Calu3 (cell line): ENCODE measurements around the gene CHRNA4. TPM values are rescaled to one million over a fixed set of nuclear protein-coding genes. Genes with fewer than 3 reads are reported as not detected.

Experiments used
- Bru-seq: library from RNA; stranded (reverse); fragments of 400-500 nt; gene quantifications from one replicate; lab custom pipeline; 2021; lab: Mats Ljungman, UMichigan
- BruChase-seq, 2 experiments: library from RNA; stranded (reverse); fragments of 400-500 nt; gene quantifications; one replicate each; lab custom pipeline; 2021; lab: Mats Ljungman, UMichigan
- BruUV-seq: library from RNA; stranded (reverse); fragments of 400-500 nt; replicated peaks from 2 replicates; lab custom pipeline; 2021; lab: Mats Ljungman, UMichigan
- CTCF ChIA-PET: fragments of 300-600 bp; sonication (Branson Sonifier 250); formaldehyde crosslinking; loops from one replicate; lab custom pipeline; 2022; ENCODE audit warnings: antibody characterized with exemption; lab: Charles Lee
- DNase-seq: peaks from one replicate; pipeline ENCODE4 v3.0.0; 2022
- H3K27ac Mint-ChIP-seq: one replicate; pipeline ENCODE4 v1.8.0; 2022; ENCODE audit warnings: mixed read lengths; ENCODE audit not compliant: unreplicated experiment
- H3K27me3 Mint-ChIP-seq: one replicate; pipeline ENCODE4 v1.8.0; 2022; ENCODE audit warnings: mixed read lengths; ENCODE audit not compliant: unreplicated experiment
- H3K36me3 Mint-ChIP-seq: one replicate; pipeline ENCODE4 v1.8.0; 2022; ENCODE audit warnings: mild to moderate bottlenecking, moderate library complexity, mixed read lengths; ENCODE audit not compliant: insufficient read depth, unreplicated experiment
- H3K4me1 Mint-ChIP-seq: one replicate; pipeline ENCODE4 v1.8.0; 2022; ENCODE audit warnings: mild to moderate bottlenecking, low read depth, mixed read lengths; ENCODE audit not compliant: unreplicated experiment
- H3K4me3 Mint-ChIP-seq: one replicate; pipeline ENCODE4 v1.8.0; 2022; ENCODE audit warnings: mild to moderate bottlenecking, low read depth, moderate library complexity, mixed read lengths; ENCODE audit not compliant: unreplicated experiment
- H3K9me3 Mint-ChIP-seq: one replicate; pipeline ENCODE4 v1.8.0; 2022; ENCODE audit warnings: low read depth, mixed read lengths; ENCODE audit not compliant: unreplicated experiment
- CTCF ChIP-seq: fragments of 200-600 bp; IDR thresholded peaks from one replicate; pipeline ENCODE4 v1.8.0; 2022; ENCODE audit warnings: antibody characterized with exemption; ENCODE audit not compliant: unreplicated experiment
- intact Hi-C: fragments of 100-400 bp; cut with micrococcal nuclease; formaldehyde crosslinking; loops from one replicate; pipeline ENCODE4 v1.10.0; 2022; ENCODE audit not compliant: unreplicated experiment
- long read RNA-seq: library from polyadenylated mRNA; stranded (forward); transcript quantifications from one replicate; pipeline ENCODE4 v2.0.0, GENCODE V29; 2022
- total RNA-seq: library from RNA; stranded (reverse); gene quantifications from 2 replicates; pipeline ENCODE4 v1.2.3, GENCODE V29; 2022

Gene CHRNA4
- not detected in 2 replicates for total RNA-seq
- not detected for Bru-seq, nascent RNA
- not detected for BruChase-seq, experiment 1, labeled RNA remaining after a 6-hour chase
- BruChase-seq, experiment 2, labeled RNA remaining after a 2-hour chase: not detected
- long read RNA-seq: 0 reads

GRCh38 chr20:63360850-63361518, at the start of gene CHRNA4:
Gene CHRNA4 (minus strand): TSS chr20:63361349. CDS start chr20:63361165, 184 bp downstream.
- Mint-ChIP-seq H3K36me3 (peaks cover 5% of the 10 kb centered on the region), H3K9me3 (no peaks in the 10 kb centered on the region), H3K4me1 (no peaks in the 10 kb centered on the region), H3K27ac (no peak within 1 kb of the TSS), H3K4me3 (no peak within 1 kb of the TSS), H3K27me3 (peaks cover 79% of the 10 kb centered on the region)
- CTCF ChIA-PET: interaction anchor here (0.6 kb wide), 1 partner anchor 891 kb away, joined by 5 read pairs; no protein-coding TSS in a partner anchor
- intact Hi-C loops: no loop called here
- TF ChIP-seq CTCF: no peak
- DNase-seq: no peak
- no TSS peak for BruUV-seq

DNA sequence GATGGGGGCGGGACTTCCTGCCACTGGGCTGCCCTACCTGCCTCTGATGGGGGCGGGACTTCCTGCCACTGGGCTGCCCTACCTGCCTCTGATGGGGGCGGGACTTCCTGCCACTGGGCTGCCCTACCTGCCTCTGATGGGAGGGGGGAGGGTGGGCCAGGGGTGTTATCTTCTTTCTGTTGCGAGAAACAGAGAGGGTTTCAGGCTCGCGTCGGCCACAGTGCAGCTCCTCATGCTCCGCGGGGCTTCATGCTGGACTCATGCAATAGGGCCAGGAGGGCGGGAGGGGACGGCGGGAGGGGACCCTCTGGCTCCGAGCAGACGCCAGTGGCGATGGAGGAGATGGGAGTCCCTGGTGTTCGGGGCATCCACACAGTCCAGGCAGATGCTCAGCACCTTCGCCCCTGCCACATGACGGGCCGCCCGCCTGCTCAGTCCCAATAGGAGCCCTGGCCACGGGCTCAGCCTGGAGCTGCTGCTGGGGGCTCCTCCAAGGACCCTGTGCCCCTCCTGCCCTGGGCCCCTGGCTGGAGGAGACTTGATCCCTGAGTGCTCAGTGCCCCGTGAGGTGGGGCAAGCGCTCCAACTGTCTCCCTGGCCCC, 48.8 kb upstream of the CHRNA4 start:
- no peaks in the 10 kb centered on the region for H3K4me1 Mint-ChIP-seq
- no peak for TF ChIP-seq CTCF
- CTCF ChIA-PET: interaction anchor here (0.6 kb wide), 1 partner anchor 240 kb away, joined by 3 read pairs; no protein-coding TSS in a partner anchor
- intact Hi-C loops: no loop called here
- no peak overlapping the region for H3K4me3 Mint-ChIP-seq
- no peak for DNase-seq
- peaks cover 65% of the 10 kb centered on the region for H3K27me3 Mint-ChIP-seq
- no peak overlapping the region for H3K27ac Mint-ChIP-seq
- BruUV-seq: no TSS peak
- H3K9me3 Mint-ChIP-seq: no peaks in the 10 kb centered on the region
- H3K36me3 Mint-ChIP-seq: no peaks in the 10 kb centered on the region

DNA sequence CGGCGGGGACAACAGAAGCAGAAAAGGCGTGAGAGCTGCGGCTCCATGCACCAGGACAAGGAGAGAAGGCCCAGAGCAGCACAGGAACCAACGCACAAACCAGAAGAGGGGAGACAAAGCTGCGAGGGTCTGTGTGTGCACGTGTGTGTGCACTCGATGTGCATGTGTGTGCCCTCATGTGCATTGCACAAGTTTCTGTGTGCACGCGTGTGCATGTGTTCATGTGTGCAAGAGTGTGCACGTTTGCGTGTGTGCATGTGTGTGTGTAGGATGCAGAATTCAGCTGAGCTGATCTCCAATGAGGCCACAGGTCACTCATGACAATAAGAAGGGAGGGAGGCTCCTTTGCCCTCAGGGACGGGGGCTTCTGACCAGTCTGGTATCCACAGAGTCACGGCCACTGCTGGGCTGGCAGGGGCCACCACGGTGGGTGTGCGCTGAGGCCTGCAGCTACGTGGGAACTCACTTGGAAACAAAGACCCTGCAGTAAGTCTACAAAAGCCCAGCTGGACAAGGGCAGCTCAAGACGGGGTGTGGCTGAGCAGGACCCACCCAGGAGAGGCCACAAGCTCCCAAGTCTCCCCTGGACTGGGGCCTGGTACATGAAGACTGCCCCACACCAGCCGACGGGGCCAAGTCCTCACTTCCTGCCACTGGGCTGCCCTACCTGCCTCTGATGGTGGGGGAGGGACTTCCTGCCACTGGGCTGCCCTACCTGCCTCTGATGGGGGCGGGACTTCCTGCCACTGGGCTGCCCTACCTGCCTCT, 48.1 kb upstream of the CHRNA4 start:
- Mint-ChIP-seq H3K27ac (no peak overlapping the region), H3K9me3 (no peaks in the 10 kb centered on the region), H3K4me1 (no peaks in the 10 kb centered on the region), H3K4me3 (no peak overlapping the region), H3K36me3 (no peaks in the 10 kb centered on the region), H3K27me3 (peaks cover 65% of the 10 kb centered on the region)
- no TSS peak for BruUV-seq
- DNase-seq: no peak
- no peak for TF ChIP-seq CTCF
- intact Hi-C loops: no loop called here
- CTCF ChIA-PET: interaction anchor here (0.5 to 0.6 kb wide), 2 partner anchors 14 to 240 kb away, joined by 3 to 4 read pairs; no protein-coding TSS in a partner anchor

- Mint-ChIP-seq H3K27ac (no peak overlapping the region), H3K4me3 (no peak overlapping the region), H3K9me3 (no peaks in the 10 kb centered on the region), H3K36me3 (no peaks in the 10 kb centered on the region), H3K27me3 (peaks cover 65% of the 10 kb centered on the region), H3K4me1 (no peaks in the 10 kb centered on the region)
- no peak for TF ChIP-seq CTCF
- no TSS peak for BruUV-seq
- intact Hi-C loops: no loop called here
- no peak for DNase-seq
- CTCF ChIA-PET: interaction anchor here (0.5 kb wide), 1 partner anchor 26 kb away, joined by 5 read pairs; no protein-coding TSS in a partner anchor
These were observed 47.5 kb upstream of the CHRNA4 start for GRCh38 chr20:63408684-63409046.
